GM12878 (cell line): ENCODE data around the gene FAM114A1. TPM values are rescaled to one million over a fixed set of nuclear protein-coding genes. Genes with fewer than 3 reads are reported as not detected.

Experiments used
- ATAC-seq: fragments of 200-7000 bp; cut with Tn5 transposase; 3 replicates; pipeline ENCODE4 v1.9.1; 2020; ENCODE audit warnings: mild to moderate bottlenecking, moderate library complexity
- BruUV-seq: library from RNA; stranded (reverse); fragments of 400-500 nt; replicated peaks from 2 replicates; lab custom pipeline; 2021; lab: Mats Ljungman, UMichigan
- CTCF ChIA-PET: fragments of 300-600 bp; sonication (Branson Sonifier 250); formaldehyde crosslinking; extraction: SDS; loops from one replicate; lab custom pipeline; 2021; ENCODE audit warnings: inconsistent platforms; lab: Yijun Ruan, JAX
- POLR2A ChIA-PET: fragments of 350-600 bp; formaldehyde crosslinking; extraction: SDS; loops from one replicate; lab custom pipeline; 2021; ENCODE audit warnings: inconsistent platforms; lab: Charles Lee
- RAD21 ChIA-PET: fragments of 300-600 bp; sonication (Branson Sonifier 250); formaldehyde crosslinking; loops from one replicate; lab custom pipeline; 2023; ENCODE audit warnings: antibody characterized with exemption; ENCODE audit not compliant: unreplicated experiment; lab: Charles Lee
- SMC1A ChIA-PET: fragments of 300-600 bp; sonication (Branson Sonifier 250); formaldehyde crosslinking; loops from one replicate; lab custom pipeline; 2023; ENCODE audit not compliant: unreplicated experiment, uncharacterized antibody; lab: Charles Lee
- DNase-seq: peaks from one replicate; pipeline ENCODE4 v3.0.0-alpha.2; 2011; ENCODE audit warnings: low read depth, low spot score
- FAIRE-seq: peaks from 3 replicates; lab custom pipeline; 2011; peaks lifted over from hg19 to GRCh38; lab: Jason Lieb, UNC
- H2AFZ ChIP-seq: 2 replicates; pipeline ENCODE4 v1.6.0; 2011; ENCODE audit warnings: low read depth, low read length, control low read depth; ENCODE audit not compliant: control insufficient read depth
- H3K27ac ChIP-seq: 2 replicates; pipeline ENCODE4 v1.5.1; 2011; ENCODE audit warnings: control low read depth; ENCODE audit not compliant: control insufficient read depth, insufficient read depth
- H3K27me3 ChIP-seq, 2 experiments: replicated peaks in 1 of 2; 2 replicates each; pipeline versions ENCODE4 v1.6.0 to v1.6.1; 2011; ENCODE audit warnings: low read length in 1 of 2; ENCODE audit not compliant: control insufficient read depth in 2 of 2, insufficient read depth in 2 of 2
- H3K36me3 ChIP-seq, 2 experiments: 2 replicates each; pipeline ENCODE4 v1.5.1; 2011; ENCODE audit warnings: low read length in 1 of 2; ENCODE audit not compliant: control insufficient read depth in 2 of 2, insufficient read depth in 2 of 2
- H3K4me1 ChIP-seq: 2 replicates; pipeline ENCODE4 v1.6.1; 2011; ENCODE audit warnings: mild to moderate bottlenecking, low read length, moderate library complexity, mixed read lengths; ENCODE audit not compliant: control insufficient read depth, insufficient read depth
- H3K4me2 ChIP-seq: 2 replicates; pipeline ENCODE4 v1.6.0; 2011; ENCODE audit warnings: control low read depth; ENCODE audit not compliant: control insufficient read depth, insufficient read depth
- H3K4me3 ChIP-seq: fragments of 200-600 bp; sonication (generic); 2 replicates; pipeline ENCODE4 v1.5.1; 2016
- H3K79me2 ChIP-seq: 2 replicates; pipeline ENCODE4 v1.6.0; 2011; ENCODE audit warnings: low read length; ENCODE audit not compliant: control insufficient read depth, insufficient read depth
- H3K9ac ChIP-seq: 2 replicates; pipeline ENCODE4 v1.8.0; 2011; ENCODE audit warnings: low read length, control low read depth, mixed read lengths; ENCODE audit not compliant: control insufficient read depth, insufficient read depth
- H3K9me3 ChIP-seq: replicated peaks from 3 replicates; pipeline ENCODE4 v1.5.1; 2011; ENCODE audit warnings: mild to moderate bottlenecking, low read length; ENCODE audit not compliant: control insufficient read depth, insufficient read depth
- H4K20me1 ChIP-seq: 2 replicates; pipeline ENCODE4 v1.6.0; 2011; ENCODE audit not compliant: control insufficient read depth, insufficient read depth
- ELK1 ChIP-seq: IDR thresholded peaks from 2 replicates; pipeline ENCODE4 v1.6.1; 2012; ENCODE audit warnings: low read depth, low read length, improper control_type of control experiment
- ETV6 ChIP-seq, 2 experiments: fragments of 450-650 bp in 1 of 2; IDR thresholded peaks in 1 of 2; conservative IDR thresholded peaks in 1 of 2; 2 replicates each; pipeline ENCODE4 v1.6.1; 2014; ENCODE audit warnings: antibody characterized with exemption in 1 of 2, borderline replicate concordance in 1 of 2, low read depth in 1 of 2, mild to moderate bottlenecking in 1 of 2, moderate library complexity in 1 of 2
- NBN ChIP-seq: fragments of 450-650 bp; IDR thresholded peaks from 2 replicates; pipeline ENCODE4 v1.6.1; 2016
- RFX5 ChIP-seq: IDR thresholded peaks from 2 replicates; pipeline ENCODE4 v1.6.1; 2011; ENCODE audit warnings: low read depth, low read length, improper control_type of control experiment
- TCF12 ChIP-seq: IDR thresholded peaks from 2 replicates; pipeline ENCODE4 v1.6.1; 2011; ENCODE audit warnings: low read depth, mild to moderate bottlenecking, low read length
- ZBTB40 ChIP-seq: fragments of 450-650 bp; IDR thresholded peaks from 2 replicates; pipeline ENCODE4 v1.6.1; 2016; ENCODE audit warnings: mild to moderate bottlenecking, moderate library complexity, borderline replicate concordance
- ZNF622 ChIP-seq: fragments of 450-650 bp; IDR thresholded peaks from 2 replicates; pipeline ENCODE4 v1.6.1; 2017; ENCODE audit warnings: mild to moderate bottlenecking, inconsistent platforms
- WGBS: methylation state at CpG from one replicate; pipeline ENCODE4 v1.1.6; 2016; ENCODE audit warnings: low lambda C conversion rate; ENCODE audit not compliant: insufficient replicate concordance, insufficient coverage; ENCODE audit errors: missing lambda C conversion rate; 5-methylcytosine and 5-hydroxymethylcytosine counted together
- in situ Hi-C: fragments of 300-500 bp; cut with MboI; formaldehyde crosslinking; loops from 9 replicates; pipeline ENCODE4 v1.14.3; 2018; ENCODE audit warnings: mixed read lengths
- intact Hi-C: fragments of 100-400 bp; cut with micrococcal nuclease; formaldehyde crosslinking; loops from one replicate; pipeline ENCODE4 v1.14.2; 2022; ENCODE audit not compliant: unreplicated experiment
- polyA plus RNA-seq, 11 experiments: library from polyadenylated mRNA; depleted of rRNA in 4 of 11; unstranded in 6 of 11; stranded (reverse) in 5 of 11; fragments of >200 nt; fragmentation: Nextera tagmentation in 4 of 11; fragmentation: Illumina TruSeq in 1 of 11; extraction: Ambion mirVana in 4 of 11; extraction: Trizol in 1 of 11; gene quantifications; 1 replicate in 1 of 11; 2 replicates in 10 of 11; pipeline versions ENCODE4 v1.2.1 to v1.2.3, GENCODE V29; 2011 to 2016; ENCODE audit warnings: inconsistent platforms in 2 of 11, missing spikeins in 2 of 11, low read depth in 1 of 11
- total RNA-seq, 4 experiments: library from RNA; depleted of rRNA in 3 of 4; stranded (reverse); fragments of >200 nt in 3 of 4; fragmentation: Illumina TruSeq in 1 of 4; extraction: Trizol in 1 of 4; gene quantifications; 2 replicates each; pipeline versions ENCODE4 v1.2.1 to v1.2.3, GENCODE V29; 2013 to 2021
- TF ChIP-seq, protein P1 (sequence below): IDR thresholded peaks from 2 replicates; pipeline ENCODE4 v1.6.1; 2011; ENCODE audit warnings: low read depth, mild to moderate bottlenecking, low read length, moderate library complexity, borderline replicate concordance; ENCODE audit errors: extremely low read depth

FAM114A1 gene
- total and polyA plus RNA-seq, 10 of the 15 experiments (the other 5 are each of a cell fraction or from before 2014, with no cell fraction given), result 1.3 to 6.2 (median 3.9) TPM

GRCh38 chr4:38924353-38924752, 56.7 kb downstream of the FAM114A1 start:
- ChIA-PET CTCF (interaction anchor here (0.8 to 1.2 kb wide), 4 partner anchors 9 to 211 kb away, joined by 3 to 5 read pairs (median 4); no protein-coding TSS in a partner anchor), SMC1A (interaction anchor here (0.7 to 1.6 kb wide), 8 partner anchors 8 to 166 kb away, joined by 3 to 5 read pairs (median 4); no protein-coding TSS in a partner anchor), POLR2A (no interaction called here)
- H3K36me3 ChIP-seq, result no peaks in the 10 kb centered on the region
- no peaks in the 10 kb centered on the region for H3K9me3 ChIP-seq
- FAIRE-seq, result no peak
- no peak overlapping the region for H3K27ac ChIP-seq
- H4K20me1 ChIP-seq, result no peaks in the 10 kb centered on the region
- no peak for ATAC-seq
- no TSS peak for BruUV-seq
- no peak for DNase-seq
- H3K27me3 ChIP-seq, result no peaks in the 10 kb centered on the region
- no peak overlapping the region for H3K4me3 ChIP-seq
- H3K4me2 ChIP-seq, result no peak overlapping the region
- in situ Hi-C loops, result loop anchor here (25.0 kb wide), 1 partner anchor 513 kb away; no protein-coding TSS in a partner anchor
- TF ChIP-seq ZBTB40 (no peak), ELK1 (no peak), ETV6 (conservative IDR thresholded peaks at IDR 0.05 in 1 of 2, IDR thresholded peaks at IDR 0.05 in 1 of 2; ENCODE audit: borderline replicate concordance in 1 of 2, low read depth in 1 of 2) (no peak), ZNF622 (no peak), RFX5 (no peak), NBN (no peak), TCF12 (no peak)
- TF ChIP-seq, protein P1, sequence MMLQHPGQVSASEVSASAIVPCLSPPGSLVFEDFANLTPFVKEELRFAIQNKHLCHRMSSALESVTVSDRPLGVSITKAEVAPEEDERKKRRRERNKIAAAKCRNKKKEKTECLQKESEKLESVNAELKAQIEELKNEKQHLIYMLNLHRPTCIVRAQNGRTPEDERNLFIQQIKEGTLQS, result no peak
- TF ChIP-seq, all 136 proteins: peak for 0
- Histone ChIP-seq H3K9ac (no peak overlapping the region), H2AFZ (no peak overlapping the region), H3K79me2 (no peaks in the 10 kb centered on the region), H3K4me1 (no peaks in the 10 kb centered on the region)
- RAD21 ChIA-PET, result interaction anchor here (1.1 kb wide), 2 partner anchors 210 to 216 kb away, joined by 3 to 4 read pairs; no protein-coding TSS in a partner anchor
- 76% methylated on average over 5 of the region's 5 CpGs for WGBS
- intact Hi-C loops, result no loop called here
